EL (cell line): Measurements from ENCODE around the gene TTLL3.
A peak's percentile ranks its signal among the peaks of the same experiment; 100 is the strongest.

Source experiments
- DNase-seq: peaks from one replicate; pipeline ENCODE4 v3.0.0-alpha.2; 2016

The TTLL3 gene

DNA sequence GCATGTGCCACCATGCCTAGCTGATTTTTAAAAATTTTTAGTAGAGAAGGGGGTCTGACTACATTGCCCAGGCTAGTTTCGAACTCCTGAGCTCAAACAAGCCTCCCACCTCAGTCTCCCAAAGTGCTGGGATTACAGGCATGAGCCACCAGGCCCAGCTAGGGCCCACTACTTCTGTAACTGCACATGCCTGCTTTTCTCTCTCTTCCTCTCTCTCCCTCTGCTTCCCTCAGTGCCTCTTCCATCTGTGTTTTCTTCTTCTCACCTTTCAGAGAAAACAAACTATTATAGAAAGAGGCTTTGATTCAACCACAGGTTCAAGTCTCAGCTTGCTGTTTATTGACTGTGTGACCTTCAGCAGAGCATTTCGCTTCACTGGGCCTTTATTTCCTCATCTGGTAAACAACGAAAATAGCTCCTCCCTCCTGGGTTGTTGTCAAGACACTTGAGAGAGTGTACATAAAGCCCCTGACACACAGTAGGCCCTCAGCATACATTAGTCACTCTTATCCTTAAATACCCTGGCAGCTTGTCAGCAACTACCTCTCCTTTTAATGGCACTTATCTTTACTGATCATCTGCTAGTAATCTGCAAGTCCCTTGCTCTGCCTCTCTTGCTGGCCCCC, 28.0 kb upstream of the TTLL3 start:
- DNase-seq = no peak

DNA sequence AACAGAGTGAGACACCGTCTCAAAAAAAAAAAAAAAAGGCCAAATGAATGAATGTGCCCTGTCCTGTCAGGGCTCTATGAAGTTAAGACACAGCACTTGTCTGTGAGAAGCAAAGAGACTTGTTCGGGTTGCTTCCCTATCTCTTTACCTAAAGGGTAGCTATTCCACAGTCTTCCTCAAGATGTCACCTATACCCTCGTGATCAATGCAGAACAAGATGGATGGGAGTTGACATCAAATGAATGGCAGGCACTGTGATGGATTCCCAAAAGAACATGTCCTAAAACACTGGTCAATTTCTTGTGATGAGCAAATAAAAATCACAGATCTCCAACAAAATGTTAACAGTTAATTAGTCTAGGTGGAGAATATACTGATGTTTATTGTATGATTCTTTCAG, 27.3 kb upstream of the TTLL3 start:
- DNase-seq = no peak

DNA sequence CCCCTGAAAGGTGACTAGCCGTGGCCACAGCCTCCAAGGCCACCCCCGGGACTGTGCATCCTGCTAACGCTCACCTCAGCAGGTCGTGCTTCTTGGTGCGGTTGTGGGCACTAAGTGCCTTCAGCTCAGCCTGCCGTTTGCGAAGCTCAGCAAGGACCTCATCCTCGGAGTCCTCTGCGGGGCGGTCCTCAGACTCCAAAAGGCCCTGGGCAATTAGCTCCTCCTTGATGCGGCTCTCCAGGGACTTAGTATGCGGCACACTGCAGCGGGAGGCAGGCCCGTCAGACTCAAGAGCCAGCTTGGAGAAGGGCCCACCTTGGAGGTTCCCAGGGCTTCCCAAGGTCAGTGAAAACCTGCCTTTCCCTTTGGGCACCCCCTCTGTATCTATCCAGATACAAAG, 26.1 kb upstream of the TTLL3 start:
- no peak for DNase-seq

DNA sequence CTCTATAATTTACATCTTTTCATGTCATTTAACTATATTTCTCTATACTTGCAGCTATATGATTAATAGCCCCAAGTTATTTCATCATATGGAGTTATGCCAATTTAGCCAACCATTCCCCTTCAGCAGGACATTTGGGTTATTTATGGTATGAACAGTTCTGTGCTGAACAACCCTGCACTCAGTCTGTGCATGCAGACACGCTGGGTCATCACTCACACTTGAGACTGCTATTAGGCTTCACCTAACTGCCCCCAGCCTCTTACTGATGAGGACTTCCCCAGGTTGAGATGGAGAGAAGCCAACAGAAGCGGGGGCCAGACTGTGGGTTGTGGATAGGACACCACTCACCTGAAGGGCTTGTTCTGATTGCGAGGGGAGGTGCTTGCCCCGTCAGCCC, 25.1 kb upstream of the TTLL3 start:
- no peak for DNase-seq

DNA sequence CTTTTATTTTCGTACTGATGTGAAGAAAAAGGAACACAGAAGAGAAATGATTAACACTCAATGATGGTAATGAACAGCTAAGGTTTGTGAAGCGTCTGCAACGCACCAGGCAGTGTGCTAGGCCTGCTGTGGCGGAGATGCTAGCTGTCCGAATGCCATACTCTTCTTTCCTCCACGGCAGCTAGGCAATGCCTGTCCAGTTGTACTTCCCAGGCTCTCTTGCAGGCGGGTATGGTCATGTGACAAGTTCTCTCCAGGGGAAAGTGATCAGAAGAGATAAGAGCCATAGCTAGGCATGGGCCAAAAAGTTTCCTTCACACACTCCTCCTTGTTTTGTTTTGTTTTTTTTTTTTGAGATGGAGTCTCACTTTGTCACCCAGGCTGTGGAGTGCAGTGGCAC, 24.5 kb upstream of the TTLL3 start:
- no peak for DNase-seq

DNA sequence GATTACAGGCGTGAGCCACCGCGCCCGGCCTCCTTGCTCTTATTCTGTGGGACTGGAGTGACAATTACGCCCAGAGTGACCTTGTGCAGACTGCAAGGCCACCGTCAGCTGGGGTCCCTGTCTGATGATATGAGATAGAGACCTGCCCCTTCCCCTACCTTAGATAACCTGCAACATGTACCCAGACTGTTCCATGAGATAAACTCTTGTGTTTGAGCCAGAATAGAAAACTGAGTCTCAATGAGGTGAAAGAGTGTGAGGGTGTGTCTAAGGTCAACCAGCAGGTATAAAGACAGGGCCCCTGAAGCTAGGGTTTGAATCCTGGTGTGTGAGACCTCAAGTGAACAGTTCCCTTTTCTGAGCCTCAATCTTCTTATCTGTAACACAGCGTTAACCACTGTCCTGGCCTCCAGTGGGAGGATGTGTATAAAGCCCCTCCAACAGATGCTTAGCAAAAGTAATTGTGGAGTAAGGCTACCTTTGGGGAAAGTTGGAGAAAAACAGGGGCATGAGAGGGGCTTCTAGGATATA, 23.8 kb upstream of the TTLL3 start:
- DNase-seq = no peak

DNA sequence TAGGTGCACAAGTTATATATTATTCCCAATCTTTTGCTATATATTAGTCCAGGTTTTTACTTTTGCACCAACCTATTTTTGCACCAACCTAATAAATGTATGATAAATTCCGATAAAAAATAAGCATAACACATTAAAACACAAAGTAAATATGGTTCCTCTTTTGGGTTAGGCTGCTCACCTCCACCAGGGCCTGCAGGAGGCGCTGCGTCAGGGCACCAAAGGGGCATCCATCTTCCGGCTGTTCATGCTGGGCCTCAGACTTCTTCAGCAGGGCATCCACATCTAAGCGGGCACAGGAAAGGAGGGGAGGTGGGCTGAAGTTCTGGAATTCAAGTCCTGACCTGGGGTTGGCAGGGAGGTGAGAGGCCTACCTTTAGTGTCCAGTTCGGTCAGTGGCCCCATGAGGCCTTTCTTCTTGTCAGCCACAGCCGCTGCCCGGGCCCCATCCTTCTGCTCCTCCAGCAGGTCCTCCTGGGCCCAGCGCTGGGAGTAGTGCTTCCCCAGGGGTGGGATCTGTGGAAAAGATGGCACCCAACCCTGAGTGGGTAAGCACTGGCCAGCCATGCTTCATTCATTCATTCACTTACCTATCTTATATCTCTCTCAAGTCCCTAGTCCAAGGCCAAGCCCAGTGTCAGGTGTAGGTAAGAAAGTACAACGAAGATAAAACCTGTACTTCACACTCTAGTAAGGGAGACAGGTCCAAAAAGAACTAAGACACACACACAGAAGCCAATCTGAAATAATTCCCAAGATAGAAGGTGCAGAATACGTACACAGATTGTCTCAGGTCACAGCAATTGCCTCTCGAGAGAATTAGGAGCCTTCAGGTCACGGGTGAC, 23.0 kb upstream of the TTLL3 start:
- no peak for DNase-seq

DNA sequence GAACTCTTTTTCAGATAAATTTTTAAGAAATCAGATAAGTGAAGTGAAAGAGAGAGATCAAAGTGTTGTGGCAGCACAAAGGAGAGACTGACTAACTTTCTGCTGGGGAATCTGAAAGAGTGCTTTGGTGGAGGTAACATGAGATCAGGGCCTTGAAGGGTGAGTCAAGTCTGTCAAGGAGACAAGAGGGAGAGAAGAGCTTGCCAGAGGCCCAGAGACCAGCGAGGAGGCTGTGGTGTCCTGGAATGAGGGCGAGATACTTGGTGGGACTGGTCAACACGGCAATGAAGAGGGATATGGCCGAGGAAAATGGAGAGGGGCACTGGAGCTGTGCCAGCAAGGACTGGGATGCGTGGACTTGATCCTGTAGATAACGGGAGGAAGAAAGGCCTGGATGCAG, 22.3 kb upstream of the TTLL3 start:
- DNase-seq = no peak

DNA sequence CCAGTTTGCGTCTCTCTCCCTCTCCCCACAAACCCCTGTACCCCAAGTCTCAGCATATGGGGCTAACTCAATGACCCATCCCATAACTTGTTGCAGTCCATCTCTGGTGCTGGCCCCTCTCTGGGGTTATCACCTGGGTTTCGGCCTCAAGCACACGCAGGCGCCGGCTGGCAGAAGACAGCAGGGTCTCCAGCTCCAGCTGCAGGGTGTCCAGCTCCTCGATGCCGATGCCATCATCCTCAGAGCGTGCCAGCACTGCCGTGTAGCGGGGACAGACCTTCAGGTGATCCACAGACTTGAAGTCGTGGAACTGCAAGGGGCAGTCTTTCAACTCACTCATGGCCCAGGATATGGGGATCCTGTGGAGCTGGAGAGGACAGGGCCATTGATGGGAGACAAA, 18.9 kb upstream of the TTLL3 start:
- DNase-seq = no peak

DNA sequence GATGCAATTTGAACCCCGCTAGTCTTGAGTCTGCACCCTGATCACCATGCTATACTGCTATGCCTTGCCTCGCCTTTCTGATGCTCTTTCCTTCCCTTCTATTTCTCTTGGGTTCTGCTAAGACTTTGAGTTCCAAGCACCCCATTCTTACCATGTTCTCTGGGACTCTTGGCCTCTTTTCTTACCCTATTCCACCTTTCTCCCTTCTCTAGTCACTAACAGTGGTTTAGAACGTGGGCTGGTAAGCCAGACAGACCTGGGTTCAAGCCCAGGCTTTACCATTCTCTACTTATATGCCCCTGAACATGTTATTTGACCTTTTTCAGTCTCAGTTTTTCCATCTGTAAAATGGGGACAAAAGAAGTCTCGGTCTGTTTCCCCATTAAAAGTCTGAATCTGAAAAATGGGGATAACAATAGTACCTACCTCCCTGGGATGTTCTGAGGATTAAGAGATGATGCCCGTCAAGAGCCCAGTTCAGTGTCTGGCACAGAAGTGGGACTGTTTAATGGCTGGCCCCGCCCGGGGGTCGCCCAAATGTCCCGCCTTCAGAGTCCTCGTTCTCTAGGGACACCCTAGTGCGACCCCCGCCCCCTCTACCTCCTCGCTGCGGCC, 18.2 kb upstream of the TTLL3 start:
- no peak for DNase-seq

DNA sequence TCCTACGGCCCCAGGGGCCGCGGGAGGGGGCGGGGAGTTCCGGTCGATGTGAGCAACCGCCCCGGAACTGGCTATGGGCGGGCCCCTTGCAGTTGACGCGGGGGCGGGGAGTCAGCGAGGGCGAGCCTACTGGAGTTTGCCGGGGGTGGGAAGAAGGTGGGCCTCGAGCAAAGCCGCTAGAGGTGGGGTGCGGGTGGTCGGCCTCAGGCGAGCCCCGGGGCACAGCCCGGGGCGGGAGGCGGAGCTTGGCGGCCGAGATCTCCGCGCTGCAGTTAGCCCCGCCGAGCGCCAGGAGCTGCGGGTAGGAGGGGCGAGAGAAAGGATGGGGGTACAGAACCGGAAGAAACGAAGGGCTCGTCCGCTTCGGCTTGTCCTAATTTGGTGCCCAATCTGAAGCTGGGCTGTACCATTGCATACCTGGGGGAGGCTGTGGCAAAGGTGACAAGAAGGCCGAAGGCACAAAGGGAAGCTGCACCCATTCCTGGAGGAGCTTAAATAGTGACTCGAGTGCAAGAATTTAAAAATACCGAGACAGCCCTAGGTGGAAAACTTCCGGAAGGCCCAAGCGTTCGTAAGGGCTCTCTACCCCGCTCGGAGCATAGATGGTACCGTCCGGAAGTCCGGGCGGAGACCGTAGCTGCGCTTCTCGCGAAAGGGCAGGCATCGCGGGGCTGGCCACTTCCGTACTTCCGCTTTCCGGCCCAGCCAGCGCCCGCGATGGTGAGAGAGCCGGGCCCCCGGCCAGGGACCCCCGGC, 17.5 kb upstream of the TTLL3 start, which contains the start of the genes ARPC4 and TADA3:
TSS of gene ARPC4 (plus strand) at position 678 of the 756 bp plus-strand sequence. CDS start at position 718, 40 bp downstream.
TSS of gene TADA3 (minus strand) at position 69 of the 756 bp plus-strand sequence. CDS start 1,007 bp downstream, outside the sequence.
- peak; percentile 95 for DNase-seq

DNA sequence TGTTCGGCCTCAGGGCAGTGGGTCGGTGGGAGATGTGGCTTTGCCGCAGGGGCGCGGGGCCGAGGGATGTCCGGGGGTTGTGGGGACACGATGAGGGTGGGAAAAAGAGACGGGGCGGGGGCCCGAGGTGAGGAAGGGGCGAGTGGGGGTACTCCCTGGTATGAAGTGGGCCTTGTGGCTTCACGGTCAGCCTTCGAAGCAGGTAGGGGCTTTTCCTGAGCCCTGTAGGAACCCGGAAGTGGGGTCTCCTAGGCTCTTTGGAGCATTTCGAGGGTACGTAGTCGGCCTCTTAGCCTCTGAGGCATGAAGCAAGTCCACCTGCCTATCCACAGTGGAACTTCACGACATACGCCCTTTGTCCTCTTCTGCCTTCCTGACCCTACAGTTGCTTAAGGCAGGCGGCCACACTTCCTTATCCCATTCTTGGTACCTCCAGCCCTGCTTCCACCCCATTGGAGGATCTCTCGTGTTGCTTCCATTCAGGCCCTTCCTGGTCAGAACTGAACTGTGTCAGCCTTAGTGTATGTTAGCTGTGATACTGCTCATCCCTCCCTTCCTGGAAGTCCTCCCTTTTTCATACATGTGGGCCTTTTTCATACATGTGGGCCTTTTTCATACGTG, 16.8 kb upstream of the TTLL3 start:
- DNase-seq = peak; percentile 52

DNA sequence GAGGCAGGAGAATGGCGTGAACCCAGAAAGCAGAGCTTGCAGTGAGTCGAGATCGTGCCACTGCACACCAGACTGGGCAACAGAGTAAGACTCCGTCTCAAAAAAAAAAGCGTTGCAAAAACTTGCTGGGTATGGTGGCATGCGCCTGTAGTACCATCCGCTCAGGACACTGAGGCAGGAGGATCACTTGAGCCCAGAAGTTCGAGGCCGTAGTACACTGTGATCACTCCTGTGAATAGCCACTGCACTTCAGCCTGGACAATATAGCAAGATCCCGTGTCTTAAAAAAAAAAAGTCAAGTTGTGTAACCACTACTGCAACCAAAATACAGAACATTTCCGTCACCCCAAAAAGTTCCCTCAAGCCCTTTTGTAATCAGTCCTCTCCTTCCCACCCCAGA, 15.7 kb upstream of the TTLL3 start:
- no peak for DNase-seq

DNA sequence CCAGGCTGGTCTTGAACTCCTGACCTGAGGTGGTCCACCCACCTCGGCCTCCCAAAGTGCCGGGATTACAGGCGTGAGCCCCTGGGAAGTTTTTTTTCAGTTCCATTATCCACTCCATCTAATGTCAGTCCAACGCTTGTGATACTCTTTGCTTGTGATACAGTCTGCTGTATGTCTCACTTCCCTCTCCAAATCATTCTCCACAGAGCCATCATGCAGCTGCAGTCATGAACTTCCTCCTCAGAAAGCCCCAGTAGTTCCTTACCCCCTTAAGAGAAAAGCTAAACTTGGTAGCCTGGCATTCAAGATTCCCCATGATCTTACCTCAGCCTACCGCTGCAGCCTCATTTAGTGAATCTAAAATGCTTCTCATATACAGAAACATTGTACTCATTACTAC, 14.9 kb upstream of the TTLL3 start:
- DNase-seq = no peak

DNA sequence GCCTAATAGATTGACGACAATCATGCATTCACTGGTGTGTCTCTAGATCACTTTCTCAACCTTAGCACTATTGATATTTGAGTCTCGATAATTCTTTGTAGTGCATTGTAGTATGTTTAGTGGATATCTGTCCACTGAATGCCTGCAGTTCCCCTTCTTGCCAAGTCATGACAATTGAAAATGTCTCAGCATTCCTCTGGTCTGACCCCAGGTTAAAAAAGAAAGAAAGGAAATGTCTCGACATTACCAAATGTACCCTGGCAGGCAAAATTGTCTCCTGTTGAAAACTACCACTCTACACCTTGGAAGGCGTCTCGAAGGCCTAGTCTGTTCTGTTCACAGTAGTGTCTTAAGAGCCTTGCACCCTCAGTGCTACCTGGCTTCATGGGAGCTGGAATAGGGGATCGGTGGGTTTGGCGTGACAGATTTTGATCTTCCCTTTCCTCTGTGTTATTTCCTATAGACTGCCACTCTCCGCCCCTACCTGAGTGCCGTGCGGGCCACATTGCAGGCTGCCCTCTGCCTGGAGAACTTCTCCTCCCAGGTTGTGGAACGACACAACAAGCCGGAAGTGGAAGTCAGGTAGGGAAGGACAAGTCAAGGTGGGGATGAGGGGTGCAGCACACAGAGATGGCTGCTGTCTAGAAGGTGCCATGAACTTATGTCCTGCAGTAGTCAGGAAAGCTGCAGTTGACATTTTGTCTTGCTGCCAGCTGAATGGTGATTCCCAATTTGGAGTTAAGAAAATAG, 12.7 kb upstream of the TTLL3 start:
- no peak for DNase-seq

DNA sequence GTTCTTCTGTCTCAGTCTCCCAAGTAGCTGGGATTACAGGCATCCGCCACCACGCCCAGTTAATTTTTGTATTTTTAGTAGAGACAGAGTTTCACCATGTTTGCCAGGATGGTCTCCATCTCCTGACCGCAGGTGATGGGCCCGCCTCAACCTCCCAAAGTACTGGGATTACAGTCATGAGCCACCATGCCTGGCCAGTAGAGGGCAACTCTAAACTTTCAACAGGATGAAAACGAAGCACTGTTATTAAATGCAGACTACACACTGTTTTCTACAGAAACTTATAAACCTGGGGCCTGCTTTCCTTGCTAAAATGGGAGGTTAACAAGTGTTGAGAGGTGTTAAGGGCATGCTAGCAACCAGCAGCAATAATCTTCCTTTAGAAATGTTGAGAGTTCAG, 9.5 kb upstream of the TTLL3 start:
- no peak for DNase-seq

DNA sequence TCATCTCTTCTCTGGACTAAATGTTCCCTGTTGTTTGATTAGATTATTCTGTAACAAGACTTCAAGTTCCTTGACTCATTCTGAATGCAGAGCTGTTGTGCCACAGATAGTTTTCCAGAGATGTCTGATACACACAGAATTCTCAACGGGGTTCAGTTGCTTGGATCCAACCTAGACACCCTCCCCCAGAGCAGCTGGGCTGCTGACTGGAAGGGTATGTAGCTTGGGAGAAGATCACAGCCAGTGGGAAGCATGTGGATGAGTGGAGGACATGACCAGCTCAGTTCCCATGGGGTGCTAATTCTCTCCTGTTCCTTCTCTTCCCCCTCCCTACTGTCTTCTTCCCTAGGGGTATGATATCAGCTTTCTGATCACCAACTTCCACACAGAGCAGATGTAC, 6.6 kb upstream of the TTLL3 start:
- DNase-seq = no peak

DNA sequence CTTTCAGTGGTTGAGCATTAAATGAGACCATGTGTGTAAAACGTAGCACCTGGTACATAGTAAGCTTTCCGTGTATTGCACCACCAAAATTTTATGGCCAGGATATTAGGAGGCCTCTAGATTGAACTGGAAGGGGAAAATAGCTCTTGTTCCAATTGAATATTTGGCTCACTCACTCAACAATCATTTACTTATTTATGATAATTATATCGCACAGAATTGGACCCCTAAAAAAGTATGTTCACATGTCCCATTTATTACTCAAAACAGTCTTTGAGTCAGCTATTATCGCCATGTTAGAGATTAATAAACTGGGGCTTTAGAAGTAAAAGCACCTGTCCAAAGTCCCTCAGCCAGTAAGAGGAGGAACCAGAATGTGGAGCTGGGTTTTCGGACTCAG, 5.1 kb upstream of the TTLL3 start:
- no peak for DNase-seq

DNA sequence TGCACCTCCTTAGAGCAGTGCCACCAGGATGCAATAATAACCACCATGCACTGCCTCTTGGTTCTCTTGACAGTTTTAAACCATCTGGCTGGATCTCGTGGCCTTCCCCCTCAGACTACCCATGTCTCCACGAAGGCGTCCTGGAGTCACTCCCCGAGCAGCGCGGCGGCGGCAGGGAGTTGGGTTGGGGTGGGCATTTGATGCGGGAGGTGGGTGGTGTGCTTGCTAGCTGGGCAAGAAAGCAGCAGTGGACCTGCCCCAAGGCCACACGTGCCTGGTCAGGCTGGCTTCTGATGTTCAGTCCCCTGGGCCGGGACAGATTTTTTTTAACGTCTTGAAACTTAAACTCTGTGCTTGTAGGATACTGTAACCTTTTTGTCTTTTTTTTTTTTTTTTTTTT, 3.9 kb upstream of the TTLL3 start:
- DNase-seq = no peak

DNA sequence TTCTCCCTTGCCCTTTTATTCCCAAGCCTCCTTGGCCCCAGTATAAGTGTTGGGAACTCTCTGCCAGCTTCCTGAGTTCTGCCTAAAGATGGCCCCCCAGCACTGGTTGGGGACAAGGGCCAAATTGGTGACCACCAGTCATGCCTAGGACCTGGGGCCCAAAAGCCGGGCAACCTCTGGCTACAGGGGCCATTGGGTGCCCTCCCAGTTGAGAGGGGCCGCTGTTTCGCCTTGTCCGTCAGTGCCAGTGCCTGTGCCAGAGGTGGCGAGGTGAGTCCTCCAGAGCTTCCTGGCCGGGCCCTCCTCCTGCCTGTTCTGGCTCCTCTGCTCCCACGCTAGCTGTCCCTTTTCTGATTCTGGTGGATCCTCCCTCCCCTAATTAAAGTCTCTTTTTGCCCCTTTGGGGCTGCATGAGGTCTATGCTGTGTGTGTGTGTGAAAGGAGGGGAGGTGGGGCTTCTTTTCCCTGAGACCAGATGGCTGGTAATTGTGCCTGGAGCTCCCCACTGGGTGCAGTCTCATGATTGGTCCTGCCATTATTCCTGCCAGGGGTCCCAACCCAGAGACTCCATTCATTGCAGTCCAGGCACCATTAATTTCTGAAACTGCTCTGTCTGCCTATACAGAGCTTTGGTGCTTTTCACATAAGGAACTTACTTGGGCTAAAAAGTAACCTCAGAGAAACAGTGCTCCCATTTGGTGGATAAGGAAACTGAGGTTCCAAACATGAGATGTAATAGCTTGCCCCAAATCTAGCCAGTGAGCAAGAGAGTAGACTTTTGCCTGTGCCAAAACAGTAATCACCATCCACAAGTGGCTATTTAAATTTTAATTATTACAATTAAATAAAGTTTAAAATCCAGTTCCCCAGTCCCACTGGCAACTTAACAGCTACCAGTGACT, 3.1 kb upstream of the TTLL3 start:
- DNase-seq = no peak

DNA sequence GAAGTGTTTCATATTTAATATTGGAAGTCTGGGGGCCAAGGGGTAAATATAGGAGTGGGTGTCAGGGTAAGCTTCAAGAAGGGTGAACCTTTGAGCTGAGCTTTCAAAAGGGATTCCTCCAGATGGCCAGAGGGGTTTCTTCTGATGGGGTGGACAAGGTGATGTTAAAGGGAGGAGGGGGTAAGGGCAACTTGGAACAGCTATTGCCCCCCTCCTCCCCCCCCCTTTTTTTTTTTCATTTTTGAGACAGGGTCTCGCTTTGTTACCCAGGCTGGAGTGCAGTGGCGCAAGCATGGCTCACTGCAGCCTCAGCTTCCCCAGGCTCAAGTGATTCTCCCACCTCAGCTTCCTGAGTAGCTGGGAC, 2.1 kb upstream of the TTLL3 start:
- DNase-seq = no peak
